ENCODE measurements around the gene RIC8B.

DNA sequence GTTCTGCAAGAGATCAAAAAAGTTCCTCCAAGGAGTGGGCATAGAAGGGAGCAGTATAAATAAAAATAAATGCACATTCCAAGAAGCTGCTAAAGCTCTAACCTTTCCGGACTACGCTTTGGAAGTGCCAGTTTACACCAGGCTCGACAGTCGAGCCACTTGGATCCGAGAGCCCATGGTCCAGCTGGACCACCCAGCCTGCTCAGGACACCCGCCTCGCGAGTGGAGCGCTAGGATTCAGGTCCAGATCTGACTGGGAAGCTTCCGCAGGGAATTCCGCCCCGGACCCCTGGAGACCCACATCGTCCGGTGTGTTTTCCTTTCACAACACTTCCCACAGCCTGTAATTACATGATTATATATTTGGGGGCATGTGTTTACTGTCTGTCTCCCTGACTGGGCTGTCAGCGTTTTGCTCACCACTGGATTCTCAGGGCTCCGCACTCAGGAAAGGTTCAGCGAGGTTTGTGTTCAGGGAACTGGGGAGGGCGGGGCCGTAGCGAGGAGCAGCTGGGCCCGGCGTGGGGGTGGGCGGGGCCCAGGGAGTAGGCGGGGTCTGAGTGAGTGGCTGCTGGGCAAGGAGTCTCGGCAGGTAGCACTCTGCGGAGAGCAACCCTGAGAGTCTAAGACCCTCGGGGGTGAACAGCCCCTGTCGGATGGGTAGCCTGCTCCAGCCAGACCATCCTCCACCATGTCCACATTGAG lies 128.9 kb downstream of the RIC8B start:
- TF ChIP-seq CEBPB (IDR thresholded peaks at IDR 0.05) (no peak), EHMT2 (IDR thresholded peaks at IDR 0.05; ENCODE audit: low read depth) (no peak), POLR2A (IDR thresholded peaks at IDR 0.05; ENCODE audit: low read length) (no peak), TP53 (CRISPR knock-in tag; IDR thresholded peaks at IDR 0.05) (no peak), ESRRA (IDR thresholded peaks at IDR 0.05; ENCODE audit: borderline replicate concordance, low read length) (no peak), CHD2 (IDR thresholded peaks at IDR 0.05; ENCODE audit: low read length, partially characterized antibody) (no peak)
- TF ChIP-seq, protein P1, sequence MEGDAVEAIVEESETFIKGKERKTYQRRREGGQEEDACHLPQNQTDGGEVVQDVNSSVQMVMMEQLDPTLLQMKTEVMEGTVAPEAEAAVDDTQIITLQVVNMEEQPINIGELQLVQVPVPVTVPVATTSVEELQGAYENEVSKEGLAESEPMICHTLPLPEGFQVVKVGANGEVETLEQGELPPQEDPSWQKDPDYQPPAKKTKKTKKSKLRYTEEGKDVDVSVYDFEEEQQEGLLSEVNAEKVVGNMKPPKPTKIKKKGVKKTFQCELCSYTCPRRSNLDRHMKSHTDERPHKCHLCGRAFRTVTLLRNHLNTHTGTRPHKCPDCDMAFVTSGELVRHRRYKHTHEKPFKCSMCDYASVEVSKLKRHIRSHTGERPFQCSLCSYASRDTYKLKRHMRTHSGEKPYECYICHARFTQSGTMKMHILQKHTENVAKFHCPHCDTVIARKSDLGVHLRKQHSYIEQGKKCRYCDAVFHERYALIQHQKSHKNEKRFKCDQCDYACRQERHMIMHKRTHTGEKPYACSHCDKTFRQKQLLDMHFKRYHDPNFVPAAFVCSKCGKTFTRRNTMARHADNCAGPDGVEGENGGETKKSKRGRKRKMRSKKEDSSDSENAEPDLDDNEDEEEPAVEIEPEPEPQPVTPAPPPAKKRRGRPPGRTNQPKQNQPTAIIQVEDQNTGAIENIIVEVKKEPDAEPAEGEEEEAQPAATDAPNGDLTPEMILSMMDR (IDR thresholded peaks at IDR 0.05): no peak
- TF ChIP-seq, protein P2, sequence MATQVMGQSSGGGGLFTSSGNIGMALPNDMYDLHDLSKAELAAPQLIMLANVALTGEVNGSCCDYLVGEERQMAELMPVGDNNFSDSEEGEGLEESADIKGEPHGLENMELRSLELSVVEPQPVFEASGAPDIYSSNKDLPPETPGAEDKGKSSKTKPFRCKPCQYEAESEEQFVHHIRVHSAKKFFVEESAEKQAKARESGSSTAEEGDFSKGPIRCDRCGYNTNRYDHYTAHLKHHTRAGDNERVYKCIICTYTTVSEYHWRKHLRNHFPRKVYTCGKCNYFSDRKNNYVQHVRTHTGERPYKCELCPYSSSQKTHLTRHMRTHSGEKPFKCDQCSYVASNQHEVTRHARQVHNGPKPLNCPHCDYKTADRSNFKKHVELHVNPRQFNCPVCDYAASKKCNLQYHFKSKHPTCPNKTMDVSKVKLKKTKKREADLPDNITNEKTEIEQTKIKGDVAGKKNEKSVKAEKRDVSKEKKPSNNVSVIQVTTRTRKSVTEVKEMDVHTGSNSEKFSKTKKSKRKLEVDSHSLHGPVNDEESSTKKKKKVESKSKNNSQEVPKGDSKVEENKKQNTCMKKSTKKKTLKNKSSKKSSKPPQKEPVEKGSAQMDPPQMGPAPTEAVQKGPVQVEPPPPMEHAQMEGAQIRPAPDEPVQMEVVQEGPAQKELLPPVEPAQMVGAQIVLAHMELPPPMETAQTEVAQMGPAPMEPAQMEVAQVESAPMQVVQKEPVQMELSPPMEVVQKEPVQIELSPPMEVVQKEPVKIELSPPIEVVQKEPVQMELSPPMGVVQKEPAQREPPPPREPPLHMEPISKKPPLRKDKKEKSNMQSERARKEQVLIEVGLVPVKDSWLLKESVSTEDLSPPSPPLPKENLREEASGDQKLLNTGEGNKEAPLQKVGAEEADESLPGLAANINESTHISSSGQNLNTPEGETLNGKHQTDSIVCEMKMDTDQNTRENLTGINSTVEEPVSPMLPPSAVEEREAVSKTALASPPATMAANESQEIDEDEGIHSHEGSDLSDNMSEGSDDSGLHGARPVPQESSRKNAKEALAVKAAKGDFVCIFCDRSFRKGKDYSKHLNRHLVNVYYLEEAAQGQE (IDR thresholded peaks at IDR 0.05): no peak
